Spleen (tissue), 11 donors: Measurements from ENCODE around the gene USP49. TPM values are rescaled to one million over a fixed set of nuclear protein-coding genes. Genes with fewer than 3 reads are reported as not detected.

Source experiments
- DNase-seq: peaks from one replicate; pipeline ENCODE4 v3.0.0-alpha.2; 2020
- H3K27ac ChIP-seq, 8 donors: fragments of 200-600 bp; sonication (generic) in 7 of 8; 1 replicate in 4 of 8; 2 replicates in 4 of 8; pipeline versions ENCODE4 v1.5.0 to v1.8.0; 2016 to 2021; ENCODE audit warnings: inconsistent platforms in 4 of 8, mild to moderate bottlenecking in 4 of 8, moderate library complexity in 1 of 8
- H3K27me3 ChIP-seq, 7 donors: fragments of 200-600 bp; sonication (generic) in 6 of 7; replicated peaks in 1 of 7; 1 replicate in 4 of 7; 2 replicates in 3 of 7; pipeline versions ENCODE4 v1.5.0 to v1.8.0; 2016 to 2021; ENCODE audit warnings: inconsistent platforms in 3 of 7, mild to moderate bottlenecking in 1 of 7
- H3K36me3 ChIP-seq, 6 donors: fragments of 200-600 bp; sonication (generic) in 5 of 6; 1 replicate in 4 of 6; 2 replicates in 2 of 6; pipeline versions ENCODE4 v1.5.0 to v1.8.0; 2016 to 2021; ENCODE audit warnings: inconsistent platforms in 2 of 6
- H3K4me1 ChIP-seq, 6 donors: fragments of 200-600 bp; sonication (generic) in 5 of 6; 1 replicate in 3 of 6; 2 replicates in 3 of 6; pipeline versions ENCODE4 v1.5.0 to v1.8.0; 2016 to 2021; ENCODE audit warnings: inconsistent platforms in 3 of 6
- H3K4me3 ChIP-seq, 8 donors: fragments of 200-600 bp; sonication (generic) in 7 of 8; 1 replicate in 4 of 8; 2 replicates in 4 of 8; pipeline versions ENCODE4 v1.5.0 to v1.8.0; 2016 to 2021; ENCODE audit warnings: inconsistent platforms in 4 of 8, mild to moderate bottlenecking in 4 of 8, moderate library complexity in 2 of 8
- H3K9me3 ChIP-seq, 8 donors: fragments of 200-600 bp; sonication (generic) in 7 of 8; 1 replicate in 4 of 8; 2 replicates in 4 of 8; pipeline versions ENCODE4 v1.5.0 to v1.8.0; 2016 to 2021; ENCODE audit warnings: inconsistent platforms in 4 of 8
- CTCF ChIP-seq, 11 experiments: fragments of 200-600 bp in 7 of 11; fragments of 450-650 bp in 4 of 11; sonication (generic) in 4 of 11; IDR thresholded peaks in 8 of 11; conservative IDR thresholded peaks in 3 of 11; 1 replicate in 7 of 11; 2 replicates in 4 of 11; pipeline versions ENCODE4 v1.4.0 to v1.8.0; 2016 to 2021; ENCODE audit warnings: antibody characterized with exemption in 11 of 11, inconsistent platforms in 4 of 11, mild to moderate bottlenecking in 1 of 11
- POLR2A ChIP-seq, 3 donors: fragments of 450-650 bp; IDR thresholded peaks; one replicate each; pipeline ENCODE4 v1.5.1; 2017; ENCODE audit warnings: antibody characterized with exemption in 3 of 3, mild to moderate bottlenecking in 1 of 3
- POLR2AphosphoS5 ChIP-seq, 3 donors: sonication (generic); formaldehyde crosslinking; IDR thresholded peaks; one replicate each; pipeline ENCODE4 v1.5.1; 2017; ENCODE audit warnings: antibody characterized with exemption in 3 of 3
- WGBS, 5 donors: extraction: QIAGEN DNeasy Blood & Tissue Kit in 3 of 5; methylation state at CpG; one replicate each; pipeline versions ENCODE4 v1.1.5 to v1.1.7; 2013 to 2018; 5-methylcytosine and 5-hydroxymethylcytosine counted together
- intact Hi-C: fragments of 100-400 bp; cut with DNase I; formaldehyde crosslinking; loops from one replicate; pipeline ENCODE4 v1.15.0; 2023; ENCODE audit warnings: low total_unique reads
- polyA plus RNA-seq, 3 donors: library from polyadenylated mRNA; stranded (reverse); fragments of 200-250 nt; gene quantifications; one replicate each; pipeline ENCODE4 v1.2.1, GENCODE V29; 2013
- total RNA-seq, 7 donors: library from RNA; depleted of rRNA in 3 of 7; stranded (reverse); fragments of >200 nt in 3 of 7; fragmentation: NEBNext Ultra II Directional in 4 of 7; extraction: Animal tissue kit (Norgen Biotek cat#: 25700) in 4 of 7; gene quantifications; one replicate each; pipeline versions ENCODE4 v1.1.0 to v1.2.1, GENCODE V29; 2016 to 2021
- donor health status: healthy with polysubstance abuse.
- donor health status: DM: no; HTN: no; CAD: no; lungs with moderate emphysema.
- donor health status: DM: no; HTN: no; CAD: no.
- donor health status: Bipolar disorder and iron deficiency.
- donor health status: healthy.
- donor health status: DM: no; HTN: no; CAD: no.
- donor health status: DM: yes; HTN: yes; CAD: no.

USP49 gene
- total and polyA plus RNA-seq, 10 donors = 0.35 to 6.8 (median 4.2) TPM

DNA sequence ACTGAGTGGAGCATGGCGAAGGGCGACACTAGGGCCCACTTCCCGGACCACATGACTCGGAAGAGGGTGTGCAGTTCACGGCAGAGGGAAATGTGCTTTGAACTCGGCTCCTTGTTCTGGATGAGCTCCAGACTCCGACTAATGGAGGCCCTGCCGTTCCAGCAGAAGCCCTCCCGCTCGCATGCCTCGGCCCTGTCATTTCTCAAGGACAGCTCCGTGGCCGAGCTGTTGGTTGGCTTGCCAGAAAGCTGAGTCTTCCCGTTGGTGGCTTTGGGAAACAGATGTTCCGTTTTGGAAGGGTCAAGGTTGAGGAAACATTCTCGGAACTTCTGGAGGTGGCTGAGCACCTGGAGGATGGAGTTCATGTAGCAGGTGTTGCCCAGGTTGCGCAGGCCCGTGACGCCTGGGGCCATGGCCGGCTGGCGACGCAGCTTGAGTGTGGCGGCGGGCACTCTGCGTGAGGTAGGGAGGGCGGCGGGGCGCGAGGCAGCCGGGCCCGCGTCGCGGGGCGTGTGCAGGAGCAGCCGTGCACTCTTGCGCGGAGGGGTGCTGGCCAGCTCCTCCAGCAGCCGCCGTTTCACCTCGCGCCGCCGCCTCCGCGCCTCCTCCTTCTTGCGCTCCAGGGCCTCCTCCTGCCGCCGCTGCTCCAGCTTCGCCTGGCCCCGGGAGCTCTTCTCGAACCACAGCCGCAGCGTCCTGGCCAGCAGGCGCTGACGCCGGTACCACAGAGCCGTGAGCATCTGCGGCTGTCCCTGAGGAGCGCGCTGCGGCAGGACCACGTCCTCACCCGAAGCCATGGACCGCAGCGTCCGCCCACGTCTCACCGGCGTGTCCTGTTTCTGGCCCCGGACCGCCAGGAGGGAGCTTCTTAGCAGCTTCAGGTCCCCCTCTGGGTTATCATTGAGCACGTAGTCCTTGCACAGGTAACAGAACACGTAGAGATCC is 89.1 kb downstream of the USP49 start:
- Histone ChIP-seq H3K4me3 (no peak overlapping the region), H3K9me3 (no peaks in the 10 kb centered on the region)
- DNase-seq = no peak

GRCh38 chr6:41801380-41801779 is 93.8 kb downstream of the USP49 start:
- intact Hi-C loops = no loop called here
- DNase-seq = no peak
- Histone ChIP-seq H3K4me1 (no peaks in the 10 kb centered on the region), H3K27ac (no peak overlapping the region), H3K9me3 (no peaks in the 10 kb centered on the region), H3K27me3 (no peaks in the 10 kb centered on the region), H3K36me3 (peaks cover 0 to 45% (median 17%) of the 10 kb centered on the region in 6 donors), H3K4me3 (no peak overlapping the region)
- TF ChIP-seq CTCF (IDR thresholded peaks at IDR 0.05 in 8 of 11, conservative IDR thresholded peaks at IDR 0.05 in 3 of 11) = peak in 2 of 11 experiments; percentile 21 to 22
- no peak for TF ChIP-seq POLR2AphosphoS5 (IDR thresholded peaks at IDR 0.05)
- 82 to 91% (median 86%) methylated on average over 2 of the region's 2 CpGs for WGBS, 5 donors

More for the DNA sequence above, 89.1 kb downstream of the USP49 start:
- Histone ChIP-seq H3K27me3 (no peaks in the 10 kb centered on the region), H3K27ac (no peak overlapping the region), H3K4me1 (no peaks in the 10 kb centered on the region), H3K36me3 (peaks cover 0 to 27% (median 14%) of the 10 kb centered on the region in 6 donors)
- TF ChIP-seq POLR2A (IDR thresholded peaks at IDR 0.05) (no peak), POLR2AphosphoS5 (IDR thresholded peaks at IDR 0.05) (no peak), CTCF (IDR thresholded peaks at IDR 0.05 in 8 of 11, conservative IDR thresholded peaks at IDR 0.05 in 3 of 11) (no peak)
- 94 to 96% (median 96%) methylated on average over 61 to 74 of the region's 74 CpGs for WGBS, 5 donors
- intact Hi-C loops = no loop called here

DNA sequence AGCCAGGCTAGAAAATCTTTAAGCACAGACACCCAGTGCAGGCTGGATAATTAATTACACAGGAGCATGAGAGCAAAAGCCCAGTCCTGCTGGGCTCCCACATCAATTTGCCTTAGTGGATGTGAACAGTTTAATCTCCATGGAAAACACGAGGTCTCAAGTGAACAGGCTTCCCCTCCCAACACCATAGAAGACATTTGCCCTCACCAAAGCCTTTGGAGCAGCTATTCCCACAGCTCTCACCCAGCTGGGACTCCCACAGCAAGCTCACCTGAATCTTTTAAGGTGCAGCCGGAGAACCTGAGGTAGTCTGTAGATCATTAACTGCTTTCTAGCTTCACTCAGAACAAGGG is 95.6 kb downstream of the USP49 start:
- no peaks in the 10 kb centered on the region for H3K27me3 ChIP-seq
- H3K4me3 ChIP-seq = no peak overlapping the region
- no peaks in the 10 kb centered on the region for H3K9me3 ChIP-seq
- H3K4me1 ChIP-seq = no peaks in the 10 kb centered on the region
- no peak for DNase-seq
- intact Hi-C loops = loop anchor here (10.0 kb wide), 1 partner anchor 95 kb away; the partner anchor contains the start of gene USP49
- TF ChIP-seq POLR2A (IDR thresholded peaks at IDR 0.05) (no peak), CTCF (IDR thresholded peaks at IDR 0.05 in 8 of 11, conservative IDR thresholded peaks at IDR 0.05 in 3 of 11) (no peak)
- no peak overlapping the region for H3K27ac ChIP-seq
- WGBS, 5 donors = 92 to 100% (median 94%) methylated on average over 2 of the region's 2 CpGs
- H3K36me3 ChIP-seq = peaks cover 0 to 46% (median 18%) of the 10 kb centered on the region in 6 donors

GRCh38 chr6:41798901-41799558 is 96.1 kb downstream of the USP49 start:
- no peaks in the 10 kb centered on the region for H3K27me3 ChIP-seq
- 95 to 98% (median 97%) methylated on average over 7 of the region's 7 CpGs for WGBS, 5 donors
- no peaks in the 10 kb centered on the region for H3K4me1 ChIP-seq
- no peak overlapping the region for H3K4me3 ChIP-seq
- no peak for DNase-seq
- H3K9me3 ChIP-seq = no peaks in the 10 kb centered on the region
- TF ChIP-seq CTCF (IDR thresholded peaks at IDR 0.05 in 8 of 11, conservative IDR thresholded peaks at IDR 0.05 in 3 of 11) (no peak), POLR2AphosphoS5 (IDR thresholded peaks at IDR 0.05) (no peak), POLR2A (IDR thresholded peaks at IDR 0.05) (no peak)
- peaks cover 0 to 51% (median 20%) of the 10 kb centered on the region in 6 donors for H3K36me3 ChIP-seq
- intact Hi-C loops = loop anchor here (10.0 kb wide), 1 partner anchor 96 kb away; the partner anchor contains the start of gene USP49
- no peak overlapping the region for H3K27ac ChIP-seq
